HPDE6-E6E7 (cell line): ENCODE measurements around the gene OR5K2.

Experiments
- DNase-seq: peaks from one replicate; pipeline ENCODE4 v3.0.0; 2011; ENCODE audit warnings: missing footprints; ENCODE audit errors: extremely low spot score

Gene OR5K2

GRCh38 chr3:98497381-98497780, at the start of gene OR5K2:
TSS of gene OR5K2 (plus strand) at chr3:98497681. CDS start at chr3:98497681, 0 bp downstream.
- no peak for DNase-seq

- DNase-seq: peak; percentile 16
Measured at GRCh38 chr3:98449606-98450193, 47.8 kb upstream of the OR5K2 start.

- no peak for DNase-seq
Measured at GRCh38 chr3:98450372-98450771, 47.1 kb upstream of the OR5K2 start.

- DNase-seq: no peak
Measured at GRCh38 chr3:98453827-98454226, 43.7 kb upstream of the OR5K2 start.

- peak; percentile 10 for DNase-seq
Measured at GRCh38 chr3:98454929-98455328, 42.6 kb upstream of the OR5K2 start.

GRCh38 chr3:98457543-98457942, 39.9 kb upstream of the OR5K2 start:
- no peak for DNase-seq

GRCh38 chr3:98460220-98460619, 37.3 kb upstream of the OR5K2 start:
- no peak for DNase-seq

- DNase-seq: no peak
Measured at GRCh38 chr3:98462901-98463300, 34.6 kb upstream of the OR5K2 start, which contains the start of gene OR5K1. TSS of gene OR5K1 (plus strand) at chr3:98463201. CDS start at chr3:98469577, 6,376 bp downstream.

- DNase-seq: peak; percentile 36
Measured at GRCh38 chr3:98482717-98483482, 14.6 kb upstream of the OR5K2 start.

- no peak for DNase-seq
Measured at GRCh38 chr3:98483626-98484025, 13.9 kb upstream of the OR5K2 start.

GRCh38 chr3:98500019-98500418, 2.5 kb downstream of the OR5K2 start:
- no peak for DNase-seq

GRCh38 chr3:98501270-98501669, 3.8 kb downstream of the OR5K2 start:
- no peak for DNase-seq

GRCh38 chr3:98501863-98502576, 4.5 kb downstream of the OR5K2 start:
- DNase-seq: no peak

GRCh38 chr3:98504539-98504938, 7.1 kb downstream of the OR5K2 start:
- DNase-seq: no peak

- DNase-seq: no peak
Measured at GRCh38 chr3:98508582-98508981, 11.1 kb downstream of the OR5K2 start.

GRCh38 chr3:98512576-98512975, 15.1 kb downstream of the OR5K2 start:
- DNase-seq: peak; percentile 49

- DNase-seq: peak; percentile 86
Measured at GRCh38 chr3:98513091-98513511, 15.6 kb downstream of the OR5K2 start.

GRCh38 chr3:98513736-98514135, 16.3 kb downstream of the OR5K2 start:
- DNase-seq: no peak

- DNase-seq: no peak
Measured at GRCh38 chr3:98514948-98515347, 17.5 kb downstream of the OR5K2 start.

GRCh38 chr3:98518816-98519215, 21.3 kb downstream of the OR5K2 start:
- no peak for DNase-seq

- DNase-seq: no peak
Measured at GRCh38 chr3:98519351-98519750, 21.9 kb downstream of the OR5K2 start.

GRCh38 chr3:98521897-98522543, 24.5 kb downstream of the OR5K2 start:
- peak; percentile 68 for DNase-seq
